ENCODE results near the gene MBD5. TPM values are rescaled to one million over a fixed set of nuclear protein-coding genes. Genes with fewer than 3 reads are reported as not detected.

MBD5 gene
- total and polyA plus RNA-seq, 2 donors (not counting 1 experiment from before 2014, with no cell fraction given), result 10.9 to 69.7 TPM

DNA sequence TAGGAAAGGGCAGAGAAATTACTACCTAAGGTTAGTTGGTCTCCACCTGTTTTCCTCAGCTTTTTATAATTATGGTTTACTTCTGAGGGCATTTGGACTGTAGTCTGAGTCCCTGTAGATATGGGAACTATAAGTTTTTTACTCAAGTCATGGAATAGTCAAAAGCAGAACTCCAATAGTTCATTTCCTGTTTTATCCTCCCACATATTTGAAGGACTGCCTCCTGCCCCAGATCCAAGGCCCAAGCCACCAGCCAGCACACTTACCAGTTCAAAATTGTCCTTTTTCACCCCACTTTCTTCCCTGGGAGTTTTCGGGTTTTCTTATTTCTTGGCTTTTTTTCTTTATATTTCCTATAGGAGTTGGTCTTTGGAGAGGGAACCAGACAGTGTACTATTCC, 164.1 kb downstream of the MBD5 start:
- intact Hi-C loops (cut with micrococcal nuclease), result no loop called here
- DNase-seq (no peak), ATAC-seq (ENCODE audit: low read depth) (no peak)
- ChIA-PET POLR2A (no interaction called here), CTCF (no interaction called here)
- no peaks in the 10 kb centered on the region for H3K27me3 Mint-ChIP-seq
- peaks cover 6 to 10% of the 10 kb centered on the region in 2 experiments for H3K36me3 ChIP-seq (replicated peaks in 1 of 2; ENCODE audit: control extremely low read depth in 1 of 2, control insufficient read depth in 1 of 2, extremely low read depth in 1 of 2, insufficient read depth in 2 of 2, low read length in 1 of 2)
- H3K4me3 Mint-ChIP-seq, result no peak overlapping the region
- no peak overlapping the region for H3K4me2 ChIP-seq (replicated peaks; ENCODE audit: low read depth, low read length, poor library complexity, severe bottlenecking)
- peaks cover 0 to 1% (median 0%) of the 10 kb centered on the region in 3 donors for H3K9me3 ChIP-seq (ENCODE audit: control extremely low read depth in 1 of 3, control insufficient read depth in 2 of 3, insufficient read depth in 1 of 3, low read length in 2 of 3)
- H4K20me1 ChIP-seq (ENCODE audit: control insufficient read depth, insufficient read depth, low read length, poor library complexity, severe bottlenecking), result no peaks in the 10 kb centered on the region
- no peaks in the 10 kb centered on the region for H3K9me3 Mint-ChIP-seq (ENCODE audit: insufficient read depth)
- H3K4me1 ChIP-seq (ENCODE audit: control insufficient read depth in 2 of 2, insufficient read depth in 2 of 2, low read length in 2 of 2), result no peaks in the 10 kb centered on the region
- TF ChIP-seq, protein P1, sequence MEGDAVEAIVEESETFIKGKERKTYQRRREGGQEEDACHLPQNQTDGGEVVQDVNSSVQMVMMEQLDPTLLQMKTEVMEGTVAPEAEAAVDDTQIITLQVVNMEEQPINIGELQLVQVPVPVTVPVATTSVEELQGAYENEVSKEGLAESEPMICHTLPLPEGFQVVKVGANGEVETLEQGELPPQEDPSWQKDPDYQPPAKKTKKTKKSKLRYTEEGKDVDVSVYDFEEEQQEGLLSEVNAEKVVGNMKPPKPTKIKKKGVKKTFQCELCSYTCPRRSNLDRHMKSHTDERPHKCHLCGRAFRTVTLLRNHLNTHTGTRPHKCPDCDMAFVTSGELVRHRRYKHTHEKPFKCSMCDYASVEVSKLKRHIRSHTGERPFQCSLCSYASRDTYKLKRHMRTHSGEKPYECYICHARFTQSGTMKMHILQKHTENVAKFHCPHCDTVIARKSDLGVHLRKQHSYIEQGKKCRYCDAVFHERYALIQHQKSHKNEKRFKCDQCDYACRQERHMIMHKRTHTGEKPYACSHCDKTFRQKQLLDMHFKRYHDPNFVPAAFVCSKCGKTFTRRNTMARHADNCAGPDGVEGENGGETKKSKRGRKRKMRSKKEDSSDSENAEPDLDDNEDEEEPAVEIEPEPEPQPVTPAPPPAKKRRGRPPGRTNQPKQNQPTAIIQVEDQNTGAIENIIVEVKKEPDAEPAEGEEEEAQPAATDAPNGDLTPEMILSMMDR (IDR thresholded peaks at IDR 0.05), result no peak
- TF ChIP-seq EZH2 (IDR thresholded peaks at IDR 0.05; ENCODE audit: borderline replicate concordance, insufficient read depth, low read depth, low read length, poor library complexity, severe bottlenecking), result no peak
- no peaks in the 10 kb centered on the region for H3K79me2 ChIP-seq (ENCODE audit: control insufficient read depth, insufficient read depth, low read length)
- H3K27ac Mint-ChIP-seq, result no peak overlapping the region
- H3K4me3 ChIP-seq (ENCODE audit: control extremely low read depth in 1 of 5, extremely low read depth in 1 of 5, insufficient read depth in 1 of 5, low read depth in 2 of 5, low read length in 4 of 5), result no peak overlapping the region
- H3K4me1 Mint-ChIP-seq, result no peaks in the 10 kb centered on the region
- no peak overlapping the region for H3K27ac ChIP-seq (ENCODE audit: low read length in 2 of 2)
- no peaks in the 10 kb centered on the region for H3K27me3 ChIP-seq (replicated peaks in 1 of 4; ENCODE audit: control extremely low read depth in 1 of 4, control insufficient read depth in 3 of 4, insufficient read depth in 4 of 4, low read length in 3 of 4)
- H3K9ac ChIP-seq (ENCODE audit: low read length), result no peak overlapping the region
- WGBS (ENCODE audit: insufficient coverage), result no CpG with 5 or more reads among the region's 1 CpG
- H2AFZ ChIP-seq (ENCODE audit: insufficient read depth, low read depth, low read length, poor library complexity, severe bottlenecking), result no peak overlapping the region

DNA sequence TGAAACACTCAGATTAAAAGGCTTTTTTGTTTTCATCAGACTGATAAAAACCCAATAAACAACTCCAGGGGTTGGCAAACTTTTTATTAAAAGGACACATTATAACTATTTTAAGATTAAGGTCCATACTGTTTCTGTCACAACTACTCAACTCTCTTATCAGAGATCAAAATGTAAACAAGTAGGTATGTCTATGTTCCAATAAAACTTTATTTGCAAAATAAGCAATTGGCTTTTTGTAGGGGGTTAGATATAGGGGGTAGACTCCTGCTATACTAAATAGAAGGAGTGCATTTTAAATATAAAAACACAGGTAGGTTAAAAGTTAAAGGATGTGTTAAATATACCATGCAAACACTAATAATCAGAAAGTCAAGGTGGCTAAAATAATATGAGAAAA, 174.0 kb downstream of the MBD5 start:
- Mint-ChIP-seq H3K4me1 (no peaks in the 10 kb centered on the region), H3K27ac (no peak overlapping the region), H3K4me3 (no peak overlapping the region), H3K9me3 (ENCODE audit: insufficient read depth) (no peaks in the 10 kb centered on the region), H3K27me3 (no peaks in the 10 kb centered on the region)
- DNase-seq (no peak), ATAC-seq (ENCODE audit: low read depth) (no peak)
- no peaks in the 10 kb centered on the region for H3K36me3 ChIP-seq (replicated peaks in 1 of 2; ENCODE audit: control extremely low read depth in 1 of 2, control insufficient read depth in 1 of 2, extremely low read depth in 1 of 2, insufficient read depth in 2 of 2, low read length in 1 of 2)
- H4K20me1 ChIP-seq (ENCODE audit: control insufficient read depth, insufficient read depth, low read length, poor library complexity, severe bottlenecking), result no peaks in the 10 kb centered on the region
- H3K4me1 ChIP-seq (ENCODE audit: control insufficient read depth in 2 of 2, insufficient read depth in 2 of 2, low read length in 2 of 2), result no peaks in the 10 kb centered on the region
- intact Hi-C loops (cut with micrococcal nuclease), result no loop called here
- POLR2A ChIA-PET, result no interaction called here
- no peak overlapping the region for H3K9ac ChIP-seq (ENCODE audit: low read length)
- no peak overlapping the region for H3K27ac ChIP-seq (ENCODE audit: low read length in 2 of 2)
- no peaks in the 10 kb centered on the region for H3K9me3 ChIP-seq (ENCODE audit: control extremely low read depth in 1 of 3, control insufficient read depth in 2 of 3, insufficient read depth in 1 of 3, low read length in 2 of 3)
- H3K79me2 ChIP-seq (ENCODE audit: control insufficient read depth, insufficient read depth, low read length), result no peaks in the 10 kb centered on the region
- no peaks in the 10 kb centered on the region for H3K27me3 ChIP-seq (replicated peaks in 1 of 4; ENCODE audit: control extremely low read depth in 1 of 4, control insufficient read depth in 3 of 4, insufficient read depth in 4 of 4, low read length in 3 of 4)
- no peak overlapping the region for H2AFZ ChIP-seq (ENCODE audit: insufficient read depth, low read depth, low read length, poor library complexity, severe bottlenecking)
- no peak overlapping the region for H3K4me3 ChIP-seq (ENCODE audit: control extremely low read depth in 1 of 5, extremely low read depth in 1 of 5, insufficient read depth in 1 of 5, low read depth in 2 of 5, low read length in 4 of 5)
- CTCF ChIA-PET, result no interaction called here
- TF ChIP-seq, protein P1 (IDR thresholded peaks at IDR 0.05), result no peak
- TF ChIP-seq EZH2 (IDR thresholded peaks at IDR 0.05; ENCODE audit: borderline replicate concordance, insufficient read depth, low read depth, low read length, poor library complexity, severe bottlenecking), result no peak
- no peak overlapping the region for H3K4me2 ChIP-seq (replicated peaks; ENCODE audit: low read depth, low read length, poor library complexity, severe bottlenecking)
